Gastrocnemius medialis (tissue), 4 donors: ENCODE results near the gene FGF9. TPM values are rescaled to one million over a fixed set of nuclear protein-coding genes. Genes with fewer than 3 reads are reported as not detected.

Experiments
- ATAC-seq, 2 donors: fragments of 150-250 bp; one replicate each; pipeline ENCODE4 v1.9.1; 2016
- DNase-seq, 2 donors: peaks; one replicate each; pipeline ENCODE4 v3.0.0-alpha.2; 2019
- H3K27ac ChIP-seq, 4 donors: fragments of 200-600 bp; sonication (generic); 1 replicate in 1 of 4; 2 replicates in 3 of 4; pipeline ENCODE4 v1.5.1; 2016 to 2018; ENCODE audit warnings: mild to moderate bottlenecking in 2 of 4, moderate library complexity in 1 of 4
- H3K27me3 ChIP-seq, 3 donors: fragments of 200-600 bp; sonication (generic) in 2 of 3; 1 replicate in 1 of 3; 2 replicates in 2 of 3; pipeline versions ENCODE4 v1.5.1 to v1.6.0; 2016 to 2019; ENCODE audit warnings: mild to moderate bottlenecking in 1 of 3, moderate library complexity in 1 of 3
- H3K36me3 ChIP-seq, 2 donors: fragments of 200-600 bp; sonication (generic) in 1 of 2; one replicate each; pipeline ENCODE4 v1.5.1; 2017 to 2018
- H3K4me1 ChIP-seq, 2 donors: fragments of 200-600 bp; sonication (generic) in 1 of 2; one replicate each; pipeline ENCODE4 v1.5.1; 2016 to 2017; ENCODE audit warnings: mild to moderate bottlenecking in 2 of 2
- H3K4me3 ChIP-seq, 4 donors: fragments of 200-600 bp; sonication (generic) in 3 of 4; 1 replicate in 1 of 4; 2 replicates in 3 of 4; pipeline ENCODE4 v1.5.1; 2016 to 2019; ENCODE audit warnings: mild to moderate bottlenecking in 2 of 4
- H3K9me3 ChIP-seq, 3 donors: fragments of 200-600 bp; sonication (generic) in 2 of 3; 1 replicate in 1 of 3; 2 replicates in 2 of 3; pipeline ENCODE4 v1.5.1; 2016 to 2019
- POLR2A ChIP-seq, 2 donors: fragments of 450-650 bp; IDR thresholded peaks; one replicate each; pipeline ENCODE4 v1.6.1; 2017; ENCODE audit warnings: antibody characterized with exemption in 2 of 2, mild to moderate bottlenecking in 2 of 2, moderate library complexity in 2 of 2
- in situ Hi-C, 4 donors: fragments of 200-750 bp; cut with MboI; loops; one replicate each; pipeline versions ENCODE4 v1.15.0 to v1.8.0; 2017; ENCODE audit warnings: low sequenced_read_pairs in 4 of 4
- intact Hi-C: fragments of 100-400 bp; cut with DNase I; formaldehyde crosslinking; loops from one replicate; pipeline ENCODE4 v1.15.1; 2023; ENCODE audit warnings: low total_unique reads
- total RNA-seq, 4 donors: library from RNA; depleted of rRNA; stranded (reverse); fragments of >200 nt; gene quantifications; one replicate each; pipeline versions ENCODE4 v1.1.0 to v1.2.3, GENCODE V29; 2016
- TF ChIP-seq, protein P1 (sequence below), 5 experiments: fragments of 450-650 bp in 3 of 5; fragments of 200-600 bp in 2 of 5; sonication (generic) in 2 of 5; IDR thresholded peaks in 4 of 5; conservative IDR thresholded peaks in 1 of 5; 1 replicate in 4 of 5; 2 replicates in 1 of 5; pipeline ENCODE4 v1.5.1; 2016 to 2019; ENCODE audit warnings: antibody characterized with exemption in 5 of 5, mild to moderate bottlenecking in 3 of 5, moderate library complexity in 3 of 5

Gene FGF9
- total RNA-seq, 4 donors from 2014 or later: 0.16 to 0.38 (median 0.25) TPM; not detected in 1

DNA sequence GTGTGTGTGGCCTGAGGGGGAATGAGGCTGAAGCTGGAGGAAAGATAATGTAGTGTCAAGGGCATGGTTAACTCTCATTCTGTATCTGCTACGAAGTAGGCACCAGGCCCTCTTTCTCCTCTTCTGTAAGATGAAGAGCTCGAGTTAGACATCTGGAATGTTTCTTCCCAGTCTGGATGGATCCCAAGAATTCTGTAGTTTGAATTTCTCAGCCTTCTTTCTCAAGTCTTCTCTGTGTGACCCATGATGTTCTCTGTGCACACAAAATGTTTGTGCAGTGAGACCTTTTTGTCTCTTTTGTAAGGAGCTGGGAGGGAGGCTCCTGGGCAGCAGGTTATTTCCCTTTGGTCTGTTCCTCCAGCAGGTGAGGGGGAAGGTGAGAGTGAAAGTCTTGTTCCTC, 13.7 kb downstream of the FGF9 start:
- no peak for TF ChIP-seq POLR2A (IDR thresholded peaks at IDR 0.05)
- TF ChIP-seq, protein P1, sequence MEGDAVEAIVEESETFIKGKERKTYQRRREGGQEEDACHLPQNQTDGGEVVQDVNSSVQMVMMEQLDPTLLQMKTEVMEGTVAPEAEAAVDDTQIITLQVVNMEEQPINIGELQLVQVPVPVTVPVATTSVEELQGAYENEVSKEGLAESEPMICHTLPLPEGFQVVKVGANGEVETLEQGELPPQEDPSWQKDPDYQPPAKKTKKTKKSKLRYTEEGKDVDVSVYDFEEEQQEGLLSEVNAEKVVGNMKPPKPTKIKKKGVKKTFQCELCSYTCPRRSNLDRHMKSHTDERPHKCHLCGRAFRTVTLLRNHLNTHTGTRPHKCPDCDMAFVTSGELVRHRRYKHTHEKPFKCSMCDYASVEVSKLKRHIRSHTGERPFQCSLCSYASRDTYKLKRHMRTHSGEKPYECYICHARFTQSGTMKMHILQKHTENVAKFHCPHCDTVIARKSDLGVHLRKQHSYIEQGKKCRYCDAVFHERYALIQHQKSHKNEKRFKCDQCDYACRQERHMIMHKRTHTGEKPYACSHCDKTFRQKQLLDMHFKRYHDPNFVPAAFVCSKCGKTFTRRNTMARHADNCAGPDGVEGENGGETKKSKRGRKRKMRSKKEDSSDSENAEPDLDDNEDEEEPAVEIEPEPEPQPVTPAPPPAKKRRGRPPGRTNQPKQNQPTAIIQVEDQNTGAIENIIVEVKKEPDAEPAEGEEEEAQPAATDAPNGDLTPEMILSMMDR (IDR thresholded peaks at IDR 0.05 in 4 of 5, conservative IDR thresholded peaks at IDR 0.05 in 1 of 5): no peak
- in situ Hi-C loops (no loop called here), intact Hi-C loops (no loop called here)
- Histone ChIP-seq H3K27me3 (no peaks in the 10 kb centered on the region), H3K36me3 (no peaks in the 10 kb centered on the region), H3K27ac (peak overlapping the region in 2 of 4 donors; percentile 21 to 26), H3K4me3 (no peak overlapping the region), H3K9me3 (no peaks in the 10 kb centered on the region), H3K4me1 (peaks cover 0 to 4% of the 10 kb centered on the region in 2 donors)
- DNase-seq (no peak), ATAC-seq (no peak)

DNA sequence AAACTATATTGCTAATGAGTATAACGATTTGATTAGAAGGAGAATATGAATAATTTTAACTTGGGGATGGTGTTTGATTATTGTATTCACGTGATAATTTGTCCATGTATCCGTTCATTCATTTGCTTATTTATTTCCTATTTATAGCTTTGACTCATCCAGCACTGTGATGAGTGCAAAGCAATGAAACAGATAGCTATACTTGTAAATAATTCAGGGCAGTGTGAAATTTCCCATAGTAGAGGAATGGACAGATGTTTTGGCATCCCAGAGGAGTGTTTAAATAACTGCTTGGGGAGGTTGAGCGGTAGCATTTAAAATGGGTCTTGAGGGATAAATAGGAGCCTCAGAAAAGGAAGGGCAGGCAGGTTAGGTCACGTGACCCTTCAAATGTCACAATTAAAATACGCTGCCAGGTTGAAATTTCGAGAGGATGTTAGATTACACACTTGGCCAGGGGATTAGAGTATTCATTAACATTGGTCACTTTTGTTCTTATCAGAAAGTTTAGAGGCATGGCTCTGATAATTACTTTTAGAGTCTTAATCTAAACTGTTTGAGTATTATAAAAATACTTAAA, 14.7 kb downstream of the FGF9 start:
- intact Hi-C loops (no loop called here), in situ Hi-C loops (no loop called here)
- Histone ChIP-seq H3K9me3 (no peaks in the 10 kb centered on the region), H3K27me3 (no peaks in the 10 kb centered on the region), H3K4me3 (no peak overlapping the region), H3K27ac (peak overlapping the region in 2 of 4 donors; percentile 21 to 26), H3K4me1 (peaks cover 0 to 4% of the 10 kb centered on the region in 2 donors), H3K36me3 (no peaks in the 10 kb centered on the region)
- no peak for DNase-seq
- no peak for TF ChIP-seq POLR2A (IDR thresholded peaks at IDR 0.05)
- TF ChIP-seq, protein P1 (IDR thresholded peaks at IDR 0.05 in 4 of 5, conservative IDR thresholded peaks at IDR 0.05 in 1 of 5): no peak
- peak; percentile 40 to 58 for ATAC-seq

DNA sequence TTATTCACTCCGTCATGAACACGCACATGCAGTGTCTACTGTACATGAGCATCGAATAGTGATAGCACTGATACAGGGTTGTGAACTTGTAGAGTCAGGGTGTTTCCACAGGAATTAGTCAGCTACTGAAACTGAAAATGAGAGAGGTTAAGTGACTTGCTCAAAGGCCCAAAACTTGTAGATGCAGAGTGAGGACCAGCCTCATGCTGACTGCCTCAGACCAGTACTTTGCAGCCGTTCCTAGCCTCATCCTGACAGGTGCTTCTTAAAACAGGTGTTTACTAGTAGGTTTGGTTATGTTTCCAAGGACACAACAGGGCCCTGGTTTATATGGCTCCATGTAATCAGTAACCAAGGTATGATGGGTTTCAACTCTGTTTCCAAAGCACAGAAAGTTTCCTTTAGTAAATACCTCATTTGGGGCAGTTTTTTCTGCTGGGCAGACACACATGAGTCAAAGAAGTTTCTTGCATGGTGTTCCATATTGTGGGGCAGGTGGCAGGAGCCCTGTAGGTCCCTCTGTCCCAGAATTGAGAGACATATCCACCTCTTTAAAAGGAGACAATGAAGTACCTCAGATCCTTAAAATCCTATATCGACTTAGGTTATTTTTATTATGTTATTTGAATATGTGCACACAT, 16.0 kb downstream of the FGF9 start:
- Histone ChIP-seq H3K4me3 (no peak overlapping the region), H3K9me3 (no peaks in the 10 kb centered on the region), H3K27me3 (no peaks in the 10 kb centered on the region), H3K27ac (no peak overlapping the region), H3K36me3 (no peaks in the 10 kb centered on the region), H3K4me1 (peaks cover 0 to 4% of the 10 kb centered on the region in 2 donors)
- ATAC-seq: no peak
- intact Hi-C loops: no loop called here
- DNase-seq: no peak
- no peak for TF ChIP-seq POLR2A (IDR thresholded peaks at IDR 0.05)
- TF ChIP-seq, protein P1 (IDR thresholded peaks at IDR 0.05 in 4 of 5, conservative IDR thresholded peaks at IDR 0.05 in 1 of 5): no peak
- in situ Hi-C loops: no loop called here

DNA sequence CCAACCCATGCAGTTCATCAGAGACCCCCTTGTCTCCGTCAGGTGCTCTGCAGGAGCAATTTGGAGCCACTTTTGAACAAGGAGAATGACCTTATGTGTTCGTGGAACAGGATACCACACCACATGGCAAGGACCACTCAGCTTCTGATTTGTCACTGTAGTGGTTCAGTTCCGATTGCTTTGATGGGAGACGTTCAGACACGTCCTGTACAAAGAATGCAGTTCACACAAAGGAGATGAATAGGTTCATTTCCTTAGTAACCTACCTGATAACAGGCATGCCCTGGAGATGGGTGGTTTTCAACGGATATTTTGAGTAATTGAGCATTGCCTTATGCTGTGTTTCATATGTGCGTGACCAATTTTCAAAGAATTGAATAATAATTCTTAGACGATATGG, 17.2 kb downstream of the FGF9 start:
- ATAC-seq (no peak), DNase-seq (no peak)
- Histone ChIP-seq H3K9me3 (no peaks in the 10 kb centered on the region), H3K4me3 (no peak overlapping the region), H3K36me3 (no peaks in the 10 kb centered on the region), H3K27ac (no peak overlapping the region), H3K4me1 (peaks cover 0 to 4% of the 10 kb centered on the region in 2 donors), H3K27me3 (no peaks in the 10 kb centered on the region)
- in situ Hi-C loops (no loop called here), intact Hi-C loops (no loop called here)
- TF ChIP-seq, protein P1 (IDR thresholded peaks at IDR 0.05 in 4 of 5, conservative IDR thresholded peaks at IDR 0.05 in 1 of 5): no peak
- TF ChIP-seq POLR2A (IDR thresholded peaks at IDR 0.05): no peak
